MM.1S (cell line): ENCODE measurements around the gene RAB44.

Experiments
- DNase-seq: peaks from one replicate; pipeline ENCODE4 v3.0.0-alpha.2; 2015
- H2AFZ ChIP-seq: fragments of 300-600 bp; sonication (generic); 2 replicates; pipeline ENCODE4 v1.6.0; 2016; ENCODE audit warnings: antibody characterized with exemption, low read length
- H3F3A ChIP-seq: fragments of 300-600 bp; sonication (generic); 2 replicates; pipeline ENCODE4 v1.6.1; 2016; ENCODE audit warnings: mild to moderate bottlenecking, antibody characterized with exemption, low read length, moderate library complexity, mixed read lengths; ENCODE audit not compliant: insufficient read depth
- H3K27ac ChIP-seq: fragments of 300-600 bp; sonication (generic); 2 replicates; pipeline ENCODE4 v1.5.1; 2016; ENCODE audit warnings: mild to moderate bottlenecking, low read length
- H3K27me3 ChIP-seq: fragments of 300-600 bp; sonication (generic); replicated peaks from 2 replicates; pipeline ENCODE4 v1.6.0; 2016; ENCODE audit warnings: low read length; ENCODE audit not compliant: insufficient read depth
- H3K36me3 ChIP-seq: fragments of 300-600 bp; sonication (generic); replicated peaks from 2 replicates; pipeline ENCODE4 v1.6.1; 2016; ENCODE audit warnings: mild to moderate bottlenecking, low read length, mixed read lengths; ENCODE audit not compliant: insufficient read depth
- H3K4me1 ChIP-seq: fragments of 300-600 bp; sonication (generic); 2 replicates; pipeline ENCODE4 v1.6.1; 2016; ENCODE audit warnings: low read length, mixed read lengths
- H3K4me2 ChIP-seq: fragments of 300-600 bp; sonication (generic); 2 replicates; pipeline ENCODE4 v1.6.0; 2016; ENCODE audit warnings: low read depth, low read length
- H3K4me3 ChIP-seq: fragments of 300-600 bp; sonication (generic); 2 replicates; pipeline ENCODE4 v1.5.1; 2016; ENCODE audit warnings: low read length, mixed read lengths
- H3K79me2 ChIP-seq: fragments of 300-600 bp; sonication (generic); 2 replicates; pipeline ENCODE4 v1.6.1; 2016; ENCODE audit warnings: mixed run types, low read length, mixed read lengths
- H3K9ac ChIP-seq: fragments of 300-600 bp; sonication (generic); 2 replicates; pipeline ENCODE4 v1.6.1; 2016; ENCODE audit warnings: low read length, mixed read lengths
- H3K9me2 ChIP-seq: fragments of 300-600 bp; sonication (generic); replicated peaks from 2 replicates; pipeline ENCODE4 v1.6.1; 2016; ENCODE audit warnings: mild to moderate bottlenecking, low read length, mixed read lengths; ENCODE audit not compliant: insufficient read depth
- H3K9me3 ChIP-seq: fragments of 300-600 bp; sonication (generic); replicated peaks from 2 replicates; pipeline ENCODE4 v1.6.1; 2016; ENCODE audit warnings: mild to moderate bottlenecking, low read length, mixed read lengths; ENCODE audit not compliant: insufficient read depth
- H4K20me1 ChIP-seq: fragments of 300-600 bp; sonication (generic); 2 replicates; pipeline ENCODE4 v1.6.1; 2016; ENCODE audit warnings: mild to moderate bottlenecking, low read length, moderate library complexity, mixed read lengths; ENCODE audit not compliant: insufficient read depth
- EZH2 ChIP-seq: fragments of 300-600 bp; sonication (generic); optimal IDR thresholded peaks from 2 replicates; pipeline ENCODE3; 2017; ENCODE audit warnings: low read depth, mild to moderate bottlenecking, antibody characterized with exemption, low read length, mixed read lengths
- EZH2phosphoT487 ChIP-seq: fragments of 300-600 bp; sonication (generic); IDR thresholded peaks from 2 replicates; pipeline ENCODE4 v1.6.1; 2018; ENCODE audit warnings: antibody characterized with exemption, low read length
- TF ChIP-seq, protein P1 (sequence below): fragments of 300-600 bp; sonication (generic); IDR thresholded peaks from 2 replicates; pipeline ENCODE4 v1.5.1; 2016; ENCODE audit warnings: antibody characterized with exemption, low read length, mixed read lengths

RAB44 gene

GRCh38 chr6:36697481-36697903 is at the start of gene RAB44:
TSS of gene RAB44 (plus strand) at chr6:36697826. CDS start at chr6:36704236, 6,410 bp downstream.
- Histone ChIP-seq H3K4me1 (no peaks in the 10 kb centered on the region), H3K4me3 (no peak within 1 kb of the TSS), H3K36me3 (no peaks in the 10 kb centered on the region), H4K20me1 (no peaks in the 10 kb centered on the region), H3F3A (no peaks in the 10 kb centered on the region), H3K27ac (no peak within 1 kb of the TSS), H3K9ac (no peak within 1 kb of the TSS), H3K4me2 (no peak within 1 kb of the TSS), H3K27me3 (no peaks in the 10 kb centered on the region), H3K9me3 (no peaks in the 10 kb centered on the region), H3K79me2 (no peaks in the 10 kb centered on the region), H3K9me2 (no peaks in the 10 kb centered on the region), H2AFZ (no peak within 1 kb of the TSS)
- no peak for TF ChIP-seq EZH2phosphoT487
- no peak for DNase-seq

DNA sequence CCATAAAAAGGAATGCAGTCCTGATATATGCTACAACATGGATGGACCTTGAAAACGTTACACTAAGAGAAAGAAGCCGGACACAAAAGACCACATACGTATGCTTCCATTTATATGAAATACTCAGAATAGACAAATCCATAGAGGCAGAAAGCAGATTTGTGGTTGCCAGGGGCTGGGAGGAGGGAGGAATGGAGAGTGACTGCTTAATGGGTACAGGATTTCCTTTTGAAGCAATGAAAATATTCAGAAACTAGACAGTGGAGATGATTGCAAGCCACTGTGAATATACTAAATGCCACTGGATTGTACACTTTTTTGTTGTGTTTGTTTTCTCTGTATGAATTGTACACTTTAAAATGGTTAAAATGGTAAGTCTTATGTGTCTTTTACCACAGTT is 48.5 kb upstream of the RAB44 start:
- Histone ChIP-seq H4K20me1 (no peaks in the 10 kb centered on the region), H3K79me2 (no peaks in the 10 kb centered on the region), H3K9me2 (no peaks in the 10 kb centered on the region), H3K27ac (no peak overlapping the region), H3K36me3 (no peaks in the 10 kb centered on the region), H3K27me3 (no peaks in the 10 kb centered on the region), H3K4me2 (no peak overlapping the region), H3K4me1 (peaks cover 8% of the 10 kb centered on the region), H3K4me3 (no peak overlapping the region), H2AFZ (no peak overlapping the region), H3F3A (no peaks in the 10 kb centered on the region), H3K9me3 (no peaks in the 10 kb centered on the region), H3K9ac (no peak overlapping the region)
- TF ChIP-seq EZH2phosphoT487 (no peak), EZH2 (no peak)
- TF ChIP-seq, protein P1, sequence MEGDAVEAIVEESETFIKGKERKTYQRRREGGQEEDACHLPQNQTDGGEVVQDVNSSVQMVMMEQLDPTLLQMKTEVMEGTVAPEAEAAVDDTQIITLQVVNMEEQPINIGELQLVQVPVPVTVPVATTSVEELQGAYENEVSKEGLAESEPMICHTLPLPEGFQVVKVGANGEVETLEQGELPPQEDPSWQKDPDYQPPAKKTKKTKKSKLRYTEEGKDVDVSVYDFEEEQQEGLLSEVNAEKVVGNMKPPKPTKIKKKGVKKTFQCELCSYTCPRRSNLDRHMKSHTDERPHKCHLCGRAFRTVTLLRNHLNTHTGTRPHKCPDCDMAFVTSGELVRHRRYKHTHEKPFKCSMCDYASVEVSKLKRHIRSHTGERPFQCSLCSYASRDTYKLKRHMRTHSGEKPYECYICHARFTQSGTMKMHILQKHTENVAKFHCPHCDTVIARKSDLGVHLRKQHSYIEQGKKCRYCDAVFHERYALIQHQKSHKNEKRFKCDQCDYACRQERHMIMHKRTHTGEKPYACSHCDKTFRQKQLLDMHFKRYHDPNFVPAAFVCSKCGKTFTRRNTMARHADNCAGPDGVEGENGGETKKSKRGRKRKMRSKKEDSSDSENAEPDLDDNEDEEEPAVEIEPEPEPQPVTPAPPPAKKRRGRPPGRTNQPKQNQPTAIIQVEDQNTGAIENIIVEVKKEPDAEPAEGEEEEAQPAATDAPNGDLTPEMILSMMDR = no peak
- DNase-seq = no peak

- TF ChIP-seq, protein P1 = no peak
- TF ChIP-seq EZH2 (no peak), EZH2phosphoT487 (no peak)
- no peak overlapping the region for H3K27ac ChIP-seq
These were observed 47.7 kb upstream of the RAB44 start for GRCh38 chr6:36649701-36650484.

DNA sequence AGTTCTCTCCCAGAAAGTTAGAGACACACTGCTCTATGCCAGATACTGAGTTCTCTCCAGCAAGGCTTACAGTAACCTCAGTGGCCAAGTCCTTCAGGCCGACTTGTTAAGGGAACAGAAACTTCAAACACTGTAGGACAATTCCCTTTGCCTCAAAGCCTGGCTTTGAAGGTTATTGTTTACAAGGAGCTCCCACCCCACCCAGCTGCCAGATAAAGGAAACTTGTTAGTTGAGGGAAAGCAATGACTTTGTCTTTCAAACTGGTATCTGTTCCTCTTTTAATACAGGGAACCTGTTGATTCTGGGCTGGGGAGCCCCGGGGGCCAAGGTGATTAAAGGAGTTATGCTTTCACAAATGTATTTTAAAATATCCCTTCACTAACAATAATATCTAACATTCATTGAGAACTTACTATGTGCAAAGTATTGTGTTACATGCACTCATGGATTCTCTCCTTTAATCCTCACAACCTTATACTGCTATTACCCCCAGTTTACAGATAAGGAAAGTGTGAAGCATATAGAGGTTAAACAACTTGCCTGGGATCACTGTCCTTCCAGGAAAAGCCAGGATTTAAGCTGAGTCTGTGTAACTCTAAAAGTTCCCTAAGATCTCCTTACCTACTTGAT is 46.7 kb upstream of the RAB44 start:
- H3K79me2 ChIP-seq = no peaks in the 10 kb centered on the region
- H3K9ac ChIP-seq = no peak overlapping the region
- H3F3A ChIP-seq = no peaks in the 10 kb centered on the region
- H3K27ac ChIP-seq = peak overlapping the region; percentile 29; the same call in 1 of the 2 replicates
- H3K4me2 ChIP-seq = peak overlapping the region; percentile 48; the same call in 1 of the 2 replicates
- H3K4me1 ChIP-seq = peaks cover 16% of the 10 kb centered on the region
- peak; percentile 29 for DNase-seq
- H3K9me2 ChIP-seq = no peaks in the 10 kb centered on the region
- TF ChIP-seq EZH2 (no peak), EZH2phosphoT487 (no peak)
- TF ChIP-seq, protein P1 = no peak
- no peak overlapping the region for H2AFZ ChIP-seq
- H3K9me3 ChIP-seq = no peaks in the 10 kb centered on the region
- H3K4me3 ChIP-seq = no peak overlapping the region
- H3K36me3 ChIP-seq = no peaks in the 10 kb centered on the region
- no peaks in the 10 kb centered on the region for H3K27me3 ChIP-seq
- no peaks in the 10 kb centered on the region for H4K20me1 ChIP-seq

More at GRCh38 chr6:36649701-36650484, 47.7 kb upstream of the RAB44 start:
- no peak overlapping the region for H2AFZ ChIP-seq
- H3K4me3 ChIP-seq = no peak overlapping the region
- H3F3A ChIP-seq = no peaks in the 10 kb centered on the region
- peaks cover 8% of the 10 kb centered on the region for H3K4me1 ChIP-seq
- no peaks in the 10 kb centered on the region for H3K9me3 ChIP-seq
- H3K9me2 ChIP-seq = no peaks in the 10 kb centered on the region
- no peak overlapping the region for H3K9ac ChIP-seq
- DNase-seq = no peak
- H3K4me2 ChIP-seq = no peak overlapping the region
- H3K79me2 ChIP-seq = no peaks in the 10 kb centered on the region
- no peaks in the 10 kb centered on the region for H3K27me3 ChIP-seq
- no peaks in the 10 kb centered on the region for H4K20me1 ChIP-seq
- no peaks in the 10 kb centered on the region for H3K36me3 ChIP-seq
